Adrenal gland (tissue), 5 donors: ENCODE results near the gene BEST2.

Source experiments
- CTCF ChIP-seq, 6 experiments: fragments of 450-650 bp in 4 of 6; fragments of 200-600 bp in 2 of 6; sonication (generic) in 1 of 6; IDR thresholded peaks; 1 replicate in 5 of 6; 2 replicates in 1 of 6; pipeline versions ENCODE4 v1.5.1 to v1.8.0; 2016 to 2021; ENCODE audit warnings: antibody characterized with exemption in 6 of 6, mild to moderate bottlenecking in 2 of 6, moderate library complexity in 1 of 6
- POLR2A ChIP-seq, 2 donors: fragments of 450-650 bp; IDR thresholded peaks; one replicate each; pipeline ENCODE4 v1.6.1; 2017; ENCODE audit warnings: antibody characterized with exemption in 2 of 2, mild to moderate bottlenecking in 2 of 2, moderate library complexity in 1 of 2
- donor health status: DM: no; HTN: no; CAD: no.

- TF ChIP-seq CTCF (IDR thresholded peaks at IDR 0.05), result peak in 2 of 6 experiments; percentile 1 to 16
- peak; percentile 84 to 90 for TF ChIP-seq POLR2A (IDR thresholded peaks at IDR 0.05)
Observed at GRCh38 chr19:12793290-12794195, 42.0 kb downstream of the BEST2 start.
